Measurements from ENCODE around the gene NDUFAF4. TPM values are rescaled to one million over a fixed set of nuclear protein-coding genes. Genes with fewer than 3 reads are reported as not detected.

Gene NDUFAF4
- total RNA-seq, 1 donor from 2014 or later, result 20.8 TPM

DNA sequence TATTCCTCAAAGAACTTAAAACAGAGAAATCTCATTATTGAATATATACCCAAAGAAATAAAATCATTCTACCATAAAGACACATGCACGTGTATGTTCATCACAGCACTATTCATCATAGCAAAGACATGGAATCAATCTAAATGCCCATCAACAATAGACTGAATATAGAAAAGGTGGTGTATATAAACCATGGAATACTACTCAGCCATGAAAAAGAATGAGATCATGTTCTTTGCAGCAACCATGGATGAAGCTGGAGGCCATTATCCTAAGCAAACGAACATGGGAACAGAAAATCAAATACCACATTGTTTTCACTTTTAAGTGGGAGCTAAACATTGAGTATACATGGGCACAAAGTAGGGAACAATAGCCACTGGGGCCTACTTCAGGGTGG, 48.1 kb downstream of the NDUFAF4 start:
- no peak for DNase-seq
- H3K27me3 ChIP-seq, result no peaks in the 10 kb centered on the region
- TF ChIP-seq, protein P1, sequence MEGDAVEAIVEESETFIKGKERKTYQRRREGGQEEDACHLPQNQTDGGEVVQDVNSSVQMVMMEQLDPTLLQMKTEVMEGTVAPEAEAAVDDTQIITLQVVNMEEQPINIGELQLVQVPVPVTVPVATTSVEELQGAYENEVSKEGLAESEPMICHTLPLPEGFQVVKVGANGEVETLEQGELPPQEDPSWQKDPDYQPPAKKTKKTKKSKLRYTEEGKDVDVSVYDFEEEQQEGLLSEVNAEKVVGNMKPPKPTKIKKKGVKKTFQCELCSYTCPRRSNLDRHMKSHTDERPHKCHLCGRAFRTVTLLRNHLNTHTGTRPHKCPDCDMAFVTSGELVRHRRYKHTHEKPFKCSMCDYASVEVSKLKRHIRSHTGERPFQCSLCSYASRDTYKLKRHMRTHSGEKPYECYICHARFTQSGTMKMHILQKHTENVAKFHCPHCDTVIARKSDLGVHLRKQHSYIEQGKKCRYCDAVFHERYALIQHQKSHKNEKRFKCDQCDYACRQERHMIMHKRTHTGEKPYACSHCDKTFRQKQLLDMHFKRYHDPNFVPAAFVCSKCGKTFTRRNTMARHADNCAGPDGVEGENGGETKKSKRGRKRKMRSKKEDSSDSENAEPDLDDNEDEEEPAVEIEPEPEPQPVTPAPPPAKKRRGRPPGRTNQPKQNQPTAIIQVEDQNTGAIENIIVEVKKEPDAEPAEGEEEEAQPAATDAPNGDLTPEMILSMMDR (IDR thresholded peaks at IDR 0.05), result no peak
- H3K9me3 ChIP-seq, result no peaks in the 10 kb centered on the region
- no peak overlapping the region for H3K4me3 ChIP-seq
- H3K36me3 ChIP-seq, result no peaks in the 10 kb centered on the region
- H3K4me1 ChIP-seq, result no peaks in the 10 kb centered on the region
- intact Hi-C loops (cut with DNase I), result no loop called here
- no peak for ATAC-seq
- no peak overlapping the region for H3K27ac ChIP-seq

GRCh38 chr6:96844530-96844929, 53.2 kb downstream of the NDUFAF4 start:
- no peaks in the 10 kb centered on the region for H3K4me1 ChIP-seq
- TF ChIP-seq, protein P1 (IDR thresholded peaks at IDR 0.05), result no peak
- H3K9me3 ChIP-seq, result no peaks in the 10 kb centered on the region
- H3K4me3 ChIP-seq, result no peak overlapping the region
- ATAC-seq (no peak), DNase-seq (no peak)
- intact Hi-C loops (cut with DNase I), result no loop called here
- H3K27me3 ChIP-seq, result no peaks in the 10 kb centered on the region
- H3K36me3 ChIP-seq, result no peaks in the 10 kb centered on the region
- no peak overlapping the region for H3K27ac ChIP-seq

DNA sequence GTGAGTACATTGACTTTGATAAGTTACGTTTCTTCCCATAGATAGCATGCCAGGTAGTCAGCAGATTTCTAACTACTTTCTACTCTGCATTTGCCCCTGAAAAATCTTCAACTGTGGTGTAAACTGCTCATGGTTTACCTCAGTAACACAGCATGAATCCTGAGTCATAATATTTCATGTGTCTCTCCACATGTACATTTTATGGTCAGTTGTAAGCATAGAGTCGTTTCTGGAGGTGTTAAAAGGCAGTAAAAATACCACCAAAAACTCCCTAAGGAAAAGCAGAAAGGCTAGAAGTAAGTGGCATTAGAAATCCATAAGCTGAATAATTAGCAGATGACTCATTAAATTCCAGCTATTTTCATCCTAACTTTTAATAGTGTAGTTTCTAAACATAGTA, 56.3 kb downstream of the NDUFAF4 start:
- Histone ChIP-seq H3K4me3 (no peak overlapping the region), H3K27ac (no peak overlapping the region), H3K4me1 (peaks cover 10% of the 10 kb centered on the region), H3K27me3 (no peaks in the 10 kb centered on the region), H3K9me3 (no peaks in the 10 kb centered on the region), H3K36me3 (no peaks in the 10 kb centered on the region)
- intact Hi-C loops (cut with DNase I), result no loop called here
- DNase-seq (no peak), ATAC-seq (no peak)
- TF ChIP-seq, protein P1 (IDR thresholded peaks at IDR 0.05), result no peak

Other genes starting within 250 kb of the NDUFAF4 start
- gene GPR63, start 60.4 kb downstream of the NDUFAF4 start, total RNA-seq, result 0.55 TPM
- 1.1 TPM for gene KLHL32, start 26.8 kb upstream of the NDUFAF4 start, total RNA-seq